Fibroblast of lung (primary cell): ENCODE data around the gene KCNIP1. TPM values are rescaled to one million over a fixed set of nuclear protein-coding genes. Genes with fewer than 3 reads are reported as not detected.

Experiments used
- DNase-seq, 2 donors: peaks; one replicate each; pipeline versions ENCODE4 v3.0.0 to v3.0.0-alpha.2; 2010; ENCODE audit warnings: low read depth in 2 of 2
- H2AFZ ChIP-seq: 2 replicates; pipeline ENCODE4 v1.5.1; 2012; ENCODE audit warnings: low read length, control low read depth, inconsistent platforms
- H3K27ac ChIP-seq: 2 replicates; pipeline ENCODE4 v1.5.1; 2011; ENCODE audit warnings: low read length, control low read depth; ENCODE audit not compliant: insufficient read depth
- H3K27me3 ChIP-seq: 2 replicates; pipeline ENCODE4 v1.5.1; 2011; ENCODE audit warnings: mild to moderate bottlenecking, low read length; ENCODE audit not compliant: control insufficient read depth, insufficient read depth
- H3K36me3 ChIP-seq: 2 replicates; pipeline ENCODE4 v1.5.1; 2011; ENCODE audit warnings: low read length; ENCODE audit not compliant: control insufficient read depth, insufficient read depth
- H3K4me1 ChIP-seq: 2 replicates; pipeline ENCODE4 v1.5.1; 2011; ENCODE audit warnings: low read length; ENCODE audit not compliant: control insufficient read depth, insufficient read depth; ENCODE audit errors: extremely low read depth
- H3K4me2 ChIP-seq: 2 replicates; pipeline ENCODE4 v1.5.1; 2011; ENCODE audit warnings: low read length, control low read depth; ENCODE audit not compliant: insufficient read depth; ENCODE audit errors: extremely low read depth
- H3K4me3 ChIP-seq, 4 experiments: fragments of 200-600 bp in 1 of 4; sonication (generic) in 1 of 4; replicated peaks in 1 of 4; 2 replicates each; pipeline ENCODE4 v1.5.1; 2011 to 2016; ENCODE audit warnings: low read length in 4 of 4, low read depth in 3 of 4, mild to moderate bottlenecking in 3 of 4, control low read depth in 2 of 4, inconsistent platforms in 1 of 4, mixed read lengths in 1 of 4; ENCODE audit not compliant: insufficient read depth in 1 of 4; ENCODE audit errors: control extremely low read depth in 1 of 4
- H3K79me2 ChIP-seq: 2 replicates; pipeline ENCODE4 v1.5.1; 2012; ENCODE audit warnings: mild to moderate bottlenecking, low read length, inconsistent platforms; ENCODE audit not compliant: control insufficient read depth, insufficient read depth
- H3K9ac ChIP-seq: 2 replicates; pipeline ENCODE4 v1.5.1; 2011; ENCODE audit warnings: mild to moderate bottlenecking, low read length, control low read depth; ENCODE audit not compliant: insufficient read depth
- H3K9me3 ChIP-seq: 2 replicates; pipeline ENCODE4 v1.5.1; 2012; ENCODE audit warnings: low read depth, low read length; ENCODE audit not compliant: control insufficient read depth, insufficient read depth
- H4K20me1 ChIP-seq: 2 replicates; pipeline ENCODE4 v1.5.1; 2011; ENCODE audit warnings: low read length; ENCODE audit not compliant: control insufficient read depth, insufficient read depth; ENCODE audit errors: extremely low read depth
- EZH2 ChIP-seq: IDR thresholded peaks from 2 replicates; pipeline ENCODE4 v1.5.1; 2012; ENCODE audit warnings: low read length, control low read depth, mild to moderate bottlenecking; ENCODE audit errors: missing control alignments
- polyA plus RNA-seq, 2 donors: library from polyadenylated mRNA; depleted of rRNA in 1 of 2; stranded (reverse) in 1 of 2; unstranded in 1 of 2; fragments of >200 nt; gene quantifications; 2 replicates each; pipeline ENCODE4 v1.2.1, GENCODE V29; 2011 to 2012; ENCODE audit warnings: missing spikeins in 1 of 2
- total RNA-seq: library from RNA; depleted of rRNA; stranded (reverse); fragments of >200 nt; gene quantifications from 2 replicates; pipeline ENCODE4 v1.2.1, GENCODE V29; 2014
- TF ChIP-seq, protein P1 (sequence below), 2 donors: IDR thresholded peaks in 1 of 2; conservative IDR thresholded peaks in 1 of 2; 1 replicate in 1 of 2; 2 replicates in 1 of 2; pipeline ENCODE4 v1.5.1; 2011 to 2012; ENCODE audit warnings: low read length in 2 of 2, control low read depth in 1 of 2, inconsistent platforms in 1 of 2, low read depth in 1 of 2, mild to moderate bottlenecking in 1 of 2

KCNIP1 gene
- total and polyA plus RNA-seq, 2 donors (not counting 1 experiment from before 2014, with no cell fraction given): not detected

DNA sequence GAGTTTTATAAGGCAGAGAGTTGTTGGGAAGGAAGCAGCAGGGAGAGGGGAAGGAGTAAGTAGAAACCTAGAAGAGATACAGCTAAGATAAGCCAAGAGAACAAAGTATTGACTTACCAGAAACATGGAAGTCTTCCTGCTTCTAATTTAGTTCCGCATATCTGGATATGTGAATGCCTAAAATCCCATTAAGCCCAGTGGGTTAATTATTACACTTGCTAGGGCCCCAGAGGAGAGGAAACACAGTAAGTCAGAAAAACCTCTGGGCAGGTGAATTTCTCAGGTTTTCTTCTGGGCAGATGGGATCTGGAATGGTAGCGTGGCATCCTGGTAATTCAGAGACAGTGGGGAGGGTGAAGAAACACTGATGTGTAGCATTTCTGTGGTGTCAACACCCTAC, 175.0 kb downstream of the KCNIP1 start:
- no peaks in the 10 kb centered on the region for H4K20me1 ChIP-seq
- H3K4me3 ChIP-seq: no peak overlapping the region
- no peak overlapping the region for H2AFZ ChIP-seq
- no peak overlapping the region for H3K4me2 ChIP-seq
- H3K27ac ChIP-seq: no peak overlapping the region
- H3K79me2 ChIP-seq: no peaks in the 10 kb centered on the region
- no peaks in the 10 kb centered on the region for H3K4me1 ChIP-seq
- no peaks in the 10 kb centered on the region for H3K9me3 ChIP-seq
- no peak for TF ChIP-seq EZH2
- DNase-seq: no peak
- H3K27me3 ChIP-seq: no peaks in the 10 kb centered on the region
- no peaks in the 10 kb centered on the region for H3K36me3 ChIP-seq
- no peak overlapping the region for H3K9ac ChIP-seq

GRCh38 chr5:170681013-170681433, 177.2 kb downstream of the KCNIP1 start:
- TF ChIP-seq, protein P1, sequence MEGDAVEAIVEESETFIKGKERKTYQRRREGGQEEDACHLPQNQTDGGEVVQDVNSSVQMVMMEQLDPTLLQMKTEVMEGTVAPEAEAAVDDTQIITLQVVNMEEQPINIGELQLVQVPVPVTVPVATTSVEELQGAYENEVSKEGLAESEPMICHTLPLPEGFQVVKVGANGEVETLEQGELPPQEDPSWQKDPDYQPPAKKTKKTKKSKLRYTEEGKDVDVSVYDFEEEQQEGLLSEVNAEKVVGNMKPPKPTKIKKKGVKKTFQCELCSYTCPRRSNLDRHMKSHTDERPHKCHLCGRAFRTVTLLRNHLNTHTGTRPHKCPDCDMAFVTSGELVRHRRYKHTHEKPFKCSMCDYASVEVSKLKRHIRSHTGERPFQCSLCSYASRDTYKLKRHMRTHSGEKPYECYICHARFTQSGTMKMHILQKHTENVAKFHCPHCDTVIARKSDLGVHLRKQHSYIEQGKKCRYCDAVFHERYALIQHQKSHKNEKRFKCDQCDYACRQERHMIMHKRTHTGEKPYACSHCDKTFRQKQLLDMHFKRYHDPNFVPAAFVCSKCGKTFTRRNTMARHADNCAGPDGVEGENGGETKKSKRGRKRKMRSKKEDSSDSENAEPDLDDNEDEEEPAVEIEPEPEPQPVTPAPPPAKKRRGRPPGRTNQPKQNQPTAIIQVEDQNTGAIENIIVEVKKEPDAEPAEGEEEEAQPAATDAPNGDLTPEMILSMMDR (conservative IDR thresholded peaks at IDR 0.05 in 1 of 2, IDR thresholded peaks at IDR 0.05 in 1 of 2; ENCODE audit: low read depth in 1 of 2, low read length in 2 of 2): no peak
- TF ChIP-seq EZH2: no peak
- Histone ChIP-seq H3K4me3 (peak overlapping the region in 1 of 4 experiments; percentile 17), H3K27ac (no peak overlapping the region), H3K9ac (no peak overlapping the region), H4K20me1 (no peaks in the 10 kb centered on the region), H3K79me2 (no peaks in the 10 kb centered on the region), H3K4me2 (peak overlapping the region; percentile 58), H3K36me3 (no peaks in the 10 kb centered on the region), H3K27me3 (no peaks in the 10 kb centered on the region), H3K4me1 (no peaks in the 10 kb centered on the region), H3K9me3 (no peaks in the 10 kb centered on the region), H2AFZ (no peak overlapping the region)
- DNase-seq: peak; percentile 29 to 37

GRCh38 chr5:170691657-170692056, 187.8 kb downstream of the KCNIP1 start:
- TF ChIP-seq EZH2: no peak
- TF ChIP-seq, protein P1 (conservative IDR thresholded peaks at IDR 0.05 in 1 of 2, IDR thresholded peaks at IDR 0.05 in 1 of 2; ENCODE audit: low read depth in 1 of 2, low read length in 2 of 2): no peak
- H3K27ac ChIP-seq: no peak overlapping the region
- no peak for DNase-seq

More at GRCh38 chr5:170691657-170692056, 187.8 kb downstream of the KCNIP1 start:
- H3K4me1 ChIP-seq: no peaks in the 10 kb centered on the region
- H4K20me1 ChIP-seq: no peaks in the 10 kb centered on the region
- H3K36me3 ChIP-seq: no peaks in the 10 kb centered on the region
- no peaks in the 10 kb centered on the region for H3K79me2 ChIP-seq
- H2AFZ ChIP-seq: no peak overlapping the region
- H3K27me3 ChIP-seq: no peaks in the 10 kb centered on the region
- H3K9ac ChIP-seq: no peak overlapping the region
- H3K9me3 ChIP-seq: no peaks in the 10 kb centered on the region
- H3K4me2 ChIP-seq: no peak overlapping the region
- no peak overlapping the region for H3K4me3 ChIP-seq
